ENCODE measurements around the gene MYOF.

MYOF gene

GRCh38 chr10:93398528-93398927, 83.6 kb downstream of the MYOF start:
- Mint-ChIP-seq H3K4me3 (no peak overlapping the region), H3K27ac (peak overlapping the region; percentile 49), H3K4me1 (peaks cover 59% of the 10 kb centered on the region), H3K27me3 (ENCODE audit: low read depth, poor library complexity) (peaks cover 5% of the 10 kb centered on the region), H3K36me3 (ENCODE audit: low read depth) (peaks cover 41% of the 10 kb centered on the region), H3K9me3 (no peaks in the 10 kb centered on the region)
- TF ChIP-seq, protein P1, sequence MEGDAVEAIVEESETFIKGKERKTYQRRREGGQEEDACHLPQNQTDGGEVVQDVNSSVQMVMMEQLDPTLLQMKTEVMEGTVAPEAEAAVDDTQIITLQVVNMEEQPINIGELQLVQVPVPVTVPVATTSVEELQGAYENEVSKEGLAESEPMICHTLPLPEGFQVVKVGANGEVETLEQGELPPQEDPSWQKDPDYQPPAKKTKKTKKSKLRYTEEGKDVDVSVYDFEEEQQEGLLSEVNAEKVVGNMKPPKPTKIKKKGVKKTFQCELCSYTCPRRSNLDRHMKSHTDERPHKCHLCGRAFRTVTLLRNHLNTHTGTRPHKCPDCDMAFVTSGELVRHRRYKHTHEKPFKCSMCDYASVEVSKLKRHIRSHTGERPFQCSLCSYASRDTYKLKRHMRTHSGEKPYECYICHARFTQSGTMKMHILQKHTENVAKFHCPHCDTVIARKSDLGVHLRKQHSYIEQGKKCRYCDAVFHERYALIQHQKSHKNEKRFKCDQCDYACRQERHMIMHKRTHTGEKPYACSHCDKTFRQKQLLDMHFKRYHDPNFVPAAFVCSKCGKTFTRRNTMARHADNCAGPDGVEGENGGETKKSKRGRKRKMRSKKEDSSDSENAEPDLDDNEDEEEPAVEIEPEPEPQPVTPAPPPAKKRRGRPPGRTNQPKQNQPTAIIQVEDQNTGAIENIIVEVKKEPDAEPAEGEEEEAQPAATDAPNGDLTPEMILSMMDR (IDR thresholded peaks at IDR 0.05): no peak
- no peak for DNase-seq

GRCh38 chr10:93397020-93397419, 85.1 kb downstream of the MYOF start:
- DNase-seq: no peak
- Mint-ChIP-seq H3K27me3 (ENCODE audit: low read depth, poor library complexity) (peaks cover 5% of the 10 kb centered on the region), H3K36me3 (ENCODE audit: low read depth) (peaks cover 29% of the 10 kb centered on the region), H3K4me1 (peaks cover 59% of the 10 kb centered on the region), H3K9me3 (no peaks in the 10 kb centered on the region), H3K4me3 (no peak overlapping the region), H3K27ac (no peak overlapping the region)
- TF ChIP-seq, protein P1 (IDR thresholded peaks at IDR 0.05): no peak

GRCh38 chr10:93393211-93393610, 88.9 kb downstream of the MYOF start:
- TF ChIP-seq, protein P1 (IDR thresholded peaks at IDR 0.05): no peak
- H3K4me3 Mint-ChIP-seq: no peak overlapping the region
- peaks cover 43% of the 10 kb centered on the region for H3K4me1 Mint-ChIP-seq
- H3K9me3 Mint-ChIP-seq: no peaks in the 10 kb centered on the region
- H3K27ac Mint-ChIP-seq: no peak overlapping the region
- H3K27me3 Mint-ChIP-seq (ENCODE audit: low read depth, poor library complexity): peaks cover 7% of the 10 kb centered on the region
- no peak for DNase-seq
- H3K36me3 Mint-ChIP-seq (ENCODE audit: low read depth): peaks cover 14% of the 10 kb centered on the region

GRCh38 chr10:93392121-93392520, 90.0 kb downstream of the MYOF start:
- Mint-ChIP-seq H3K4me3 (no peak overlapping the region), H3K9me3 (no peaks in the 10 kb centered on the region), H3K36me3 (ENCODE audit: low read depth) (peaks cover 11% of the 10 kb centered on the region), H3K4me1 (peaks cover 34% of the 10 kb centered on the region), H3K27ac (no peak overlapping the region), H3K27me3 (ENCODE audit: low read depth, poor library complexity) (peaks cover 2% of the 10 kb centered on the region)
- DNase-seq: no peak
- TF ChIP-seq, protein P1 (IDR thresholded peaks at IDR 0.05): no peak

- DNase-seq: no peak
- H3K9me3 Mint-ChIP-seq: no peaks in the 10 kb centered on the region
- H3K4me3 Mint-ChIP-seq: no peak overlapping the region
- peaks cover 2% of the 10 kb centered on the region for H3K27me3 Mint-ChIP-seq (ENCODE audit: low read depth, poor library complexity)
- H3K4me1 Mint-ChIP-seq: peaks cover 41% of the 10 kb centered on the region
- H3K27ac Mint-ChIP-seq: no peak overlapping the region
- peaks cover 9% of the 10 kb centered on the region for H3K36me3 Mint-ChIP-seq (ENCODE audit: low read depth)
- TF ChIP-seq, protein P1 (IDR thresholded peaks at IDR 0.05): no peak
These were observed 91.6 kb downstream of the MYOF start for GRCh38 chr10:93390306-93391090.
